ENCODE data around the gene CAMTA1.

Gene CAMTA1

DNA sequence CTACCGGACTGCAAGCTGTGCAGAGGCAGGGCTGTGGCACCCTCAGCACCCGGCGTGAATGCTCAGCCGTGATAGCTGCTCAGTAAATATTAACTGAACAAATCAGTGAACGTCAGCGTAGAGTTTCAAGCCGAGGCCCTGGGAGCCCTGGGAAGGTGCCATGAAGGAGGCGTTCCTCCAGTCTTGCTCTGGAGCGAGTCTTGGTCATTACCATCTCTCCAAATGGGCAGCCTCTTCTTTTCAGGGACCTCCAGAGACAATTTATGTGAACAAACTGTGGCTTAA lies 449.2 kb downstream of the CAMTA1 start:
- no peak for DNase-seq (ENCODE audit: low read depth)
- TF ChIP-seq, protein P1, sequence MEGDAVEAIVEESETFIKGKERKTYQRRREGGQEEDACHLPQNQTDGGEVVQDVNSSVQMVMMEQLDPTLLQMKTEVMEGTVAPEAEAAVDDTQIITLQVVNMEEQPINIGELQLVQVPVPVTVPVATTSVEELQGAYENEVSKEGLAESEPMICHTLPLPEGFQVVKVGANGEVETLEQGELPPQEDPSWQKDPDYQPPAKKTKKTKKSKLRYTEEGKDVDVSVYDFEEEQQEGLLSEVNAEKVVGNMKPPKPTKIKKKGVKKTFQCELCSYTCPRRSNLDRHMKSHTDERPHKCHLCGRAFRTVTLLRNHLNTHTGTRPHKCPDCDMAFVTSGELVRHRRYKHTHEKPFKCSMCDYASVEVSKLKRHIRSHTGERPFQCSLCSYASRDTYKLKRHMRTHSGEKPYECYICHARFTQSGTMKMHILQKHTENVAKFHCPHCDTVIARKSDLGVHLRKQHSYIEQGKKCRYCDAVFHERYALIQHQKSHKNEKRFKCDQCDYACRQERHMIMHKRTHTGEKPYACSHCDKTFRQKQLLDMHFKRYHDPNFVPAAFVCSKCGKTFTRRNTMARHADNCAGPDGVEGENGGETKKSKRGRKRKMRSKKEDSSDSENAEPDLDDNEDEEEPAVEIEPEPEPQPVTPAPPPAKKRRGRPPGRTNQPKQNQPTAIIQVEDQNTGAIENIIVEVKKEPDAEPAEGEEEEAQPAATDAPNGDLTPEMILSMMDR (conservative IDR thresholded peaks at IDR 0.05; ENCODE audit: low read length), result no peak
- no peak overlapping the region for H3K4me3 ChIP-seq (ENCODE audit: low read length)

DNA sequence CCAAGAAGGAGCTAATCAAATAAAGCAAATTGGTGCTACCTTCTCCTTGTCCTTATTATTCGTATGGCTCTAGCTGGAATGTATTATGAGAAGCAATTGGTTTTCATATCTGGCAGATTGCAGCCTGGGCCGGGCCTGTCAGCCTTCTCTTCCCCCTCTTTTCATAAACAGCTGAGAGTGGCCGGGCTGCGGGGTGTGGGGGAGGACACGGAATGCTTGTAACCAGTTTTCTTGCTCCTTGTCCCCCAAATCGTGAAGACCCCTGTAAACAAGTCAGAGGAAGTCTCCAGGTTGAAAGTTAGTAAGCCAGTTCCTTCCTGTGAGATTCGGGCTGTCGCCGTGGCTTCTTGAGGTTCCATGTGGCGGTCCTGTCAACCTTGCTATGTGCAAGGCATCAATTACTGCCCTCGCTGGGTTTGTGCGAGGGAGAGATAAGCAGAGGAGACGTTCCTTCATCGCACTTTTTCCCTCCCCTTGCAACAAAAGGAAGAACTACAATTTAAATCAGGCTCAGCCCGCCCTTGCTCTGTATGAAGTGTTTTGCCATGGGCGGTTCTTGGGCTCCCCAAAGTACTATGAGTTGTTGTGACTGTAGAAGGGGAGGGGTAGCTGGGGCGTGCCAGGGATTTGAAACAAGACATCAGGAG lies 450.7 kb downstream of the CAMTA1 start:
- DNase-seq (ENCODE audit: low read depth), result no peak
- TF ChIP-seq, protein P1 (conservative IDR thresholded peaks at IDR 0.05; ENCODE audit: low read length), result no peak
- H3K4me3 ChIP-seq (ENCODE audit: low read length), result no peak overlapping the region

DNA sequence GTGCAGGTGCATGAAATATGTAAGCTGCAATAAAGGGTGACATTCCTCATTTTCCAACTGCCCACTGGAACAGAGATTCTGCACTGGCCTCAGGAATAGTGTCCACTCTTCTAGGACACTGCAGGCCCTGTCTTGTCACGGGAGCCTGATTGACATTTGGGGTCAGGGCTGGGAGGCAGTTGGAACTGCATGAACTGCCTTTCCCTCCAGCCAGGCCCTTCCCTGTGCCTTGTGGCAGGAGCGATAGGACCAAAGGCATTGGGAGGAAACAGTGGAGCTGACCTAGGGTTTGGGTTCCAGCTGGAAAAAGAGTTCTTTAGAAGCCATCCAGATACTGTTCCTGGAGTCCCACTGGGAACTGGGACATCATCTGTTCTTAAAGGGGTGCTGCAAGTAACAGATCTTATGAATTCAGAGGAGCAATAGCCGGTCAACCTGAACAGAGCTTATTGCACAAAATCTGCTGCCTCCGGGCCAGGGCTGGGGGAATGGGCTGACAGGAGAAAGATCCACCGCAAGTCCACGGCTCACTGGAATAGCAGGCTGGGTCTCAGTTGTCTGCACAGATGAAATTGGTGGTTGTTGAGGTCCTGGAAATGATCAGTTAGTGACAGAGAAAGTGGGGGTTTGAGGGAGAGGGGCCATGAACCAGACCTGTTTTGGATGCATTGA lies 451.7 kb downstream of the CAMTA1 start:
- no peak overlapping the region for H3K4me3 ChIP-seq (ENCODE audit: low read length)
- TF ChIP-seq, protein P1 (conservative IDR thresholded peaks at IDR 0.05; ENCODE audit: low read length), result no peak
- no peak for DNase-seq (ENCODE audit: low read depth)

DNA sequence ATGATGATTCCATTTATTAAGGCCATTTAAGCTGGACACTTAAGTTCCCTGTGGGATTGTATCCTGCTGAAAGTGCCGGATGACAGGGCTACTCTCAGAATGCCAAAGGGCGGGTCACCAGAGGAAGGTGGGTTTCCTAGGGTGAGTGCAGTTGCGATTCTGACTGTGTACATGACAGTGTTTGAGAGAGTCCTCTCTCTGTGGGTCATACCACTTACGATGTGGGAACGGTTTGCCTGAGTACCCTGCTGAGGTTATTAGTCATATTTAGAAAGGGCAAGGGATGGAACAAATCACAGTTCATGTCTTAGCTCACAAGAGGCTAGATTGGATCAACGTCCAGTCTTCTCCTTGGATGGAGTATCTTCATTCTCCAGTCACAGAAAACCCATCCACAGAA lies 461.9 kb downstream of the CAMTA1 start:
- TF ChIP-seq, protein P1 (conservative IDR thresholded peaks at IDR 0.05; ENCODE audit: low read length), result no peak
- H3K4me3 ChIP-seq (ENCODE audit: low read length), result no peak overlapping the region
- DNase-seq (ENCODE audit: low read depth), result no peak

DNA sequence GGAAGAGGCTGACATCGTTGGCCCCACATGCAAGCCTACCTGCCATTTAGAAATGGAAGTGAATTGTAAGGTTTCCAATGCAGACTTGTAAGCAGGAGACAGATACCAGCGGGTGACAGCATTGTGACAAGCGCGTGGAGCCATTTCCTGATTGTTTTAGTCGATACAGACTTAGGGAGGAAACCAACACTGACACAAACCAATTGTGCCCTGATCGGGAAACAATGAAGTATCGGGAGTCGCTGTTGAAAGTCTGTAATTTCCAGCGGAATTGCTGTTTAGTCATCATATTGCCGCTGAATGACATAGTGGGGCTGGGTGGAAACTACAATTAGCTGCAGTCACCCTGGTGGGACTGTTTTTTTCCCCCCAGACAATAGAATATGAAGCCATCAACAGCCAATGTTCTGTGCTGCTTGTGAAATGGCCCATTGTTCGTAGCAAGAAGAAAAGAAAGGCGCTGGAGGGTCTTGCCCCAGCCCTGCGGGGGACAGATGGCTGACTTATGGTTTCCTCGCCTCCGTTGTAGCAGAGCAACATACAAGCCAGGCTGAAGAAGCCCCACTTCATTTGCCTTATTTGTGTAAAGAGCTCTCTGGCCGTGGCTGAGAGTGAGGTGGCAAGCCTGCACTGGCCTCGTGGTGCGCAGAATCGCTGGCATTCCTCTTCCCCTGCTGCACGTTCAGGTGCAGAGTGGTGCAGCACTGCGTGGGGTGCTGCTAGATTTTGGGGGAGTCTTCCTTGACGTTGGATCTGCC lies 462.7 kb downstream of the CAMTA1 start:
- H3K4me3 ChIP-seq (ENCODE audit: low read length), result no peak overlapping the region
- TF ChIP-seq, protein P1 (conservative IDR thresholded peaks at IDR 0.05; ENCODE audit: low read length), result no peak
- DNase-seq (ENCODE audit: low read depth), result no peak

DNA sequence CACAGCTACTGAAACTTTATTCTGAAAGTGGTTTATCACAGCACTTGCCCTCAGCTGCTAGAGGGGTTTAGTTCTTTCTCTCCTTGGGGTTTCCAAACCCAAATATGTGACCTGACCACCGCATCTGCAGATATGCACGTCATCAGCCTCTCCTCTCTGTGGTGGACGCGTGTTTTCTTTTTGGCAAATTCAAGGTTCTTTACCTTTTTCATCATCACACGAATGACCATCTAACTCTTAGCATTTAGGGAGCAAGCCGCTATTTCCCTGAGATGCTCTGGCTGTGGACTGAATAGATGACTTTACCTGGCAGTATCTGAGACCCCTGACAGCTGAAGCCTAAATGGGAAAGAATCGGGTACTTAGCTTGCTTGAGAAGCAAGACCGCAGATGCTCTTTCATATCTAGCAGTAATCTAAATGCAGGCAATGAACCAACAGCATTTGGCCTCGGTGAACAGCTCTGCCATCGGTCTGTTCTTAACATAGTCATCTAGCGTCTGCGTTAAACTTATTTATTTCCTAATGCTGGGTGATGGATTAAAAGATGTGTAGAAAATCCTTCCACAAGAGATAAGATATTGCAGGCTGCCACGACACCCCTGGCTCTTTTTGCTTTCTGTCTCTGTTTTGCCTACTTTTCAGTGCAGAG lies 463.4 kb downstream of the CAMTA1 start:
- DNase-seq (ENCODE audit: low read depth), result no peak
- TF ChIP-seq, protein P1 (conservative IDR thresholded peaks at IDR 0.05; ENCODE audit: low read length), result no peak
- H3K4me3 ChIP-seq (ENCODE audit: low read length), result no peak overlapping the region
